Nephron progenitor cell (in vitro differentiated cells): ENCODE measurements around the gene C19orf53.

ENCODE experiments used
- DNase-seq: peaks from one replicate; pipeline ENCODE4 v3.0.0; 2021
- H3K27ac Mint-ChIP-seq: 2 replicates; pipeline ENCODE4 v1.8.0; 2021; ENCODE audit warnings: mild to moderate bottlenecking, moderate library complexity, mixed read lengths
- H3K27me3 Mint-ChIP-seq: 2 replicates; pipeline ENCODE4 v1.8.0; 2021; ENCODE audit warnings: mild to moderate bottlenecking, low read depth, mixed read lengths; ENCODE audit not compliant: poor library complexity
- H3K36me3 Mint-ChIP-seq: 2 replicates; pipeline ENCODE4 v1.8.0; 2021; ENCODE audit warnings: low read depth, mixed read lengths
- H3K4me1 Mint-ChIP-seq: 2 replicates; pipeline ENCODE4 v1.8.0; 2021; ENCODE audit warnings: mixed read lengths
- H3K4me3 Mint-ChIP-seq: 2 replicates; pipeline ENCODE4 v1.8.0; 2021; ENCODE audit warnings: mild to moderate bottlenecking, moderate library complexity, mixed read lengths
- H3K9me3 Mint-ChIP-seq: 2 replicates; pipeline ENCODE4 v1.8.0; 2021; ENCODE audit warnings: mild to moderate bottlenecking, moderate library complexity, mixed read lengths
- CTCF ChIP-seq: fragments of 200-600 bp; sonication (generic); IDR thresholded peaks from 2 replicates; pipeline ENCODE4 v1.5.0; 2021; ENCODE audit warnings: antibody characterized with exemption

Gene C19orf53

GRCh38 chr19:13758795-13759194 lies 15.5 kb upstream of the C19orf53 start:
- no peak for TF ChIP-seq CTCF
- Mint-ChIP-seq H3K4me1 (no peaks in the 10 kb centered on the region), H3K27me3 (no peaks in the 10 kb centered on the region), H3K9me3 (no peaks in the 10 kb centered on the region), H3K4me3 (no peak overlapping the region), H3K27ac (no peak overlapping the region), H3K36me3 (peaks cover 68% of the 10 kb centered on the region)
- no peak for DNase-seq

- H3K4me1 Mint-ChIP-seq, result peaks cover 8% of the 10 kb centered on the region
- no peak for DNase-seq
- H3K27me3 Mint-ChIP-seq, result peaks cover 2% of the 10 kb centered on the region
- H3K27ac Mint-ChIP-seq, result no peak overlapping the region
- no peak for TF ChIP-seq CTCF
- peaks cover 56% of the 10 kb centered on the region for H3K36me3 Mint-ChIP-seq
- no peaks in the 10 kb centered on the region for H3K9me3 Mint-ChIP-seq
- H3K4me3 Mint-ChIP-seq, result no peak overlapping the region
Observed at GRCh38 chr19:13761423-13761822, 12.8 kb upstream of the C19orf53 start.

- no peak for TF ChIP-seq CTCF
- H3K27me3 Mint-ChIP-seq, result peaks cover 3% of the 10 kb centered on the region
- peaks cover 46% of the 10 kb centered on the region for H3K36me3 Mint-ChIP-seq
- H3K9me3 Mint-ChIP-seq, result no peaks in the 10 kb centered on the region
- peaks cover 8% of the 10 kb centered on the region for H3K4me1 Mint-ChIP-seq
- H3K4me3 Mint-ChIP-seq, result no peak overlapping the region
- no peak for DNase-seq
- no peak overlapping the region for H3K27ac Mint-ChIP-seq
Observed at GRCh38 chr19:13762635-13763235, 11.5 kb upstream of the C19orf53 start.

- Mint-ChIP-seq H3K27ac (no peak overlapping the region), H3K4me1 (peaks cover 8% of the 10 kb centered on the region), H3K27me3 (peaks cover 3% of the 10 kb centered on the region), H3K9me3 (no peaks in the 10 kb centered on the region), H3K36me3 (peaks cover 45% of the 10 kb centered on the region), H3K4me3 (peak overlapping the region; percentile 73)
- DNase-seq, result no peak
- TF ChIP-seq CTCF, result no peak
Observed at GRCh38 chr19:13763265-13763664, 11.0 kb upstream of the C19orf53 start.

GRCh38 chr19:13764101-13764807 lies 10.0 kb upstream of the C19orf53 start, which contains the start of gene MRI1:
Gene MRI1, plus strand, starts transcription at chr19:13764522. Its CDS starts 67 bp downstream, at chr19:13764589.
- Mint-ChIP-seq H3K27ac (no peak within 1 kb of the TSS), H3K4me3 (peak within 1 kb of the TSS; percentile 87)
- no peak for TF ChIP-seq CTCF

More at GRCh38 chr19:13764101-13764807, 10.0 kb upstream of the C19orf53 start, which contains the start of gene MRI1:
- H3K4me1 Mint-ChIP-seq, result peaks cover 8% of the 10 kb centered on the region
- DNase-seq, result peak; percentile 76
- no peaks in the 10 kb centered on the region for H3K9me3 Mint-ChIP-seq
- peaks cover 40% of the 10 kb centered on the region for H3K36me3 Mint-ChIP-seq
- H3K27me3 Mint-ChIP-seq, result peaks cover 3% of the 10 kb centered on the region
